GM19467 (cell line): ENCODE results near the gene PDGFRA.
A peak's percentile ranks its signal among the peaks of the same experiment; 100 is the strongest.
"Not testable (repeated sequence)": the region's sequence is repeated elsewhere in the genome, so short reads cannot be mapped to it uniquely, and the experiment has no call there.

Experiments
- ATAC-seq: cut with Tn5 transposase; IDR thresholded peaks from one replicate; pipeline ENCODE4 v1.9.1; 2021; ENCODE audit warnings: mild to moderate bottlenecking, moderate library complexity; ENCODE audit not compliant: unreplicated experiment

Gene PDGFRA

DNA sequence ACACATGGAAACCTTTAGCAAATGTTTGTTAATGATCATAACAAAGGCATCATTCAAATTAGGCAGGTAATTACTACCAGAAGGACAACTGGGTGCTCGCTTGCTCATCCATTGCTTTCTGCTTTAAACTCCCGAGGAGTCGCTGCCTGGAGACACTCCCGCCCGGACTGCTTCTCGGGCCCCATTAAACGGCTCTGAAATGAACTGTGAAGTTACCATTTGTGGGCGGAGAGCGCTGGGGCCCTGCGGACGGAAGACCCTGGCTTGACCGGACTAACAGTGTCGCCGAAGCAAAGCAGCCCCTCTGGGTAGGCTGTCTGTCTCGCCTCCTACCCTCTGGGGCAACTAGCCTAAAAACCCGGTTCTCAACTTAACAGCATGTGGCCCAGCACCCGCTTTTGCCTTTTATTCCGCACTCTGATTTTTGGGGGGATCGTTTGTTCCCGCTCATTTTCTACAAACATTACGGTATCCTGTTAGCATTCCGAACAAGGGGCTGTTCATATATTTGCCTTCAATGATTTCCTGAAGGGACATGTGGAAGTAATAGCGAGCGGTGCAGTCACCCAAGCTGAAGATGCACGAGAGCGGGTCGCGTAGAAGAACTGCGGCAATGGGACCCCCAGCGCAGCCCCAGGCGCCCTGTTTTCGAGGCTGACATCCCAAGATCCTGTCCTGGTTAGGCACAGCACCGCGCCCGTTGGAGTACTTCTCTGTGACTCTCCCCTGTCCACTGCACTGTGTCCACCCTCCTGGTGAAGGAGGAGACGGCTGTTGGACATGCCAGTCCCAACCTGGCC, 1.6 kb upstream of the PDGFRA start:
- no peak for ATAC-seq

DNA sequence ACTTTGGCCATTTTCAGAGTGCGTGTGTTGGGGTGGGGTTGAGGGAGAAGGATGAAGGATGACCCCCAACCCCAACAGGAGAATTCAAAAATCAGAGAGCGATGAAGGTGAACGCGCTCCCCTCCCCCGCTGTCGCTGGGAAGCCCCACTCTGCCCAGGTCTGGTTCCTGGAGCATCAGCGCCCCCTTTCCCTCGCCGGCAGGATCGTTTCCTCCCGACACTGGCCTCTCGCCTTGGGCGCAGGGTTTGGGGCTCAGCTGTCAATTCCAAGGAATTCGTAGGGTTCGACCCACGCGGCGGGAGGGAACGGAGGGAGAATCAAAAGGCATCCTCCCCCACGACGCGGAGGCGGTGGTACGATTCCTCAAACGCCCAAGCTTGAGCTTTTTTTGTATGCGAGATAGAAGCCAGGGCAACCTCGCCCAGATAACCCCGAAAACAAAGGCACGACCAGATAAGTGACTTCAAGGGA, 1.0 kb upstream of the PDGFRA start:
- ATAC-seq, result no peak

DNA sequence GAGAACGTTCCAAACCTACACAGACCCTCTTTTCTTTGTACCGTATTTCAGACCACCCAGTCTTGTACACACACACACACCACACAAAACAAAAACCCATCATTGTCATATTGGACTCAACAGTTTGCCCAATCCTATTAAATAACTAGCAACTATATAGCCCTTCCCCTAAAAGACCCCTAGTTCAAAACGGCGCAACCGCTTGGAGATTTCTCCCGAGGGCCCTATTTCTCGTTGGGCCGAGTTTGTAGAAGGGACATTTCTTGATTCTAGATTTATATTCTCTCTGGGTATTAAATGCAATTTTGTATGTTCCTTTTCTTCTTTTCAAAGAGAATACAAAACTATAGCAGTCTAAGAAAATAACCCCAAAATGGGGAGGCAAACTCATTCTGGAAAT, 547 bp upstream of the PDGFRA start:
- no peak for ATAC-seq

DNA sequence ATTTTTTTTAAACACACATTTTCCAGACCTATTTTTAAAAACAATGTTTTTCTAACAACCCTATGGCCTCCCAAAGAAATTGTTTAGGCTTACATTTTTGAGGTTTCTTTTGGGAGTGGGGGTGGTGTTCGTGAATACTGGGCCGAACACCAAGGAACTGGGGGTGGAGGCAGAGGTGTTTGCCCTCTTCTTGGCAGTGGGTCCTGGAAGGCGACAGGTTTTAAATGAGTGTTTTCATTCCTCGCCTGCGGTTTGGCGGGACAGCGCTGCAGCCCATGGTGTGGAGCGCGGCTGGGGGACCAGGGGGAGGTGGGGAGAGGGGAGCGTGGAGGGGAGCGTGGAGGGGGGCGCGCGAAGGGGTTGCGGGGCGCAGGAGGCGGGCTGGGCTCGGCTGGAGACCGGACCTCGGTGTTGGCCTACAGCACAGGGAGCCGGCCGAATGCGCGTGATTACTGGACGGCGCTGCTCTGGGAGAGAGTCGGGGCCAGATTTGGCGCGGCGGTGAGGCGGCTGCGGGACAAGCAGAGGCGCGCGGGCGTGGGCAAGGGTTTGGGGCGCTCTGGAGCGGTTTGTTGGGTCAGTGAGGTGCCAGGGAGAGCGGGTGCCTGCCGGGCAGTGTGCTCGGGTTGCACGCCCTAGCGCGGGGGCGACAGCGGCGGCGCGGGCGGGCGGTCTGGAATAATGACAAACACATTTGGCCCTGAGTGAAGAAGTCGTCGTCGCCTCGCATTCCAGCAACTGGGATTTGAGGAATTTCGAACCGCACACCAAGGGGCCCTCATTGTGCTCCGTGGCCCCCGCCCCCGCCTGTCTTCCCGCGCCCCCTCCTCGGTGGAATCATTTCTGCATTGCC, 764 bp downstream of the PDGFRA start:
- ATAC-seq, result no peak

DNA sequence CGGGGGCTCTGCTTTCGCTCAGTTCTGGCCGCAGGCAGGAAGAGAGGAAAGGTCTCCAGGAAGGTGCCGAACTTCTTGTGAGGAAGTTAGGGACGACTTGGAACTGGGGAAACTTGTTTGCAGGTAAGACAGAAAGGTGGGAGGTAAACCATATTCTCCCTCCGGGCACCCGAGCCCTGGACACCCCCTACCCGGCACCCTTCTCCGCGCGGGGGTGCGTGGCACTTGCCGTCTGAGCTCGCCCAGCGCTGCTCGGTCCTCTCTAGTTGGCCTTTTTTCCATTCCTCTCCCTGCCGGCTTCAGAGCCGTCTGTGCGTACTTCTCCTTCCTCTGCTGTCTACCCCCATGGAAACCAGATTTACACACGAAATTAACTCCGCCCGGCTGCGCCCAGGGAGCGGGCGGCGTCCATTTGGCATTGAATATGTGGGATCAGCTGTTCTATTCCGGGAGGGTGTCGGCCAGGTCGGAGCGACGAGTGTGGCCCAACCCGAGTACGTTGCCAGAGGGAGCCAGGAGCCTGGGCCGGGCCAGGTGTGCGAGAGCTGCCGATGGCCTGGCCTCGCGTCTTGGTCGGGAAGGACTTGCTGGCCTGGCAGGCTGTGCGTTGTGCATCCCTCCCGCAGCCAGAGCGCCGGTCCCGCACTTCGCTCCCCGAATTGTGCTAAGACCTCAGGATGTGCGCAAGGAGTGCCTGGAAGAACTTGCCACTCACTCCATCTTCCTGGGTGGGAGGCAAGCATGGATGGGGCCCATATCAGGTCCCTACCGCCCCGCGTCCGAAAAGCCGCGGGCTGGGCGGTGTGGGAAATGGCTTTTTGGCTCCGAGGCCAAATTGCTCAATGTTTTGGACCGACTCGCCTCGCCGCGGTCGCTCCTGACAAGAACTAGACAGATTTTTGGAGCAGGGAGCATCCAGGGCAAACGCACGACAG, 1.7 kb downstream of the PDGFRA start:
- ATAC-seq, result no peak

DNA sequence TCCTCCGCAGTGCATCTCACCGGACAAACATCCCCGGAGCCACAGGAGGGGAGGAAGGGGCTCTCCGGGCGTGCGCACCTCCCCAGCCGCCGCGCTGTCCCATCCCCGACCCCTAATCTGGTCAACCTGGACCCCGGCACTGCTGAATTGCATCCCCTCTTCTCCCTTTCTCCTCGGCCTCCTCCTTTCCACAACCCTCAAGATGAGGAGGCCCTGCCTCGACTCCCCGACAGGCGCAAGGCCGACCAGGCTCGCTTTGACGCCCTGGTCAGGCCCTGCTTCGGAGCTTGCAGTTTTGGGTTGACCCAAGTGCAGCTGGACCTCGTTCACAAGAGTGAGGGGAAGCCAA, 2.3 kb downstream of the PDGFRA start:
- ATAC-seq, result no peak

DNA sequence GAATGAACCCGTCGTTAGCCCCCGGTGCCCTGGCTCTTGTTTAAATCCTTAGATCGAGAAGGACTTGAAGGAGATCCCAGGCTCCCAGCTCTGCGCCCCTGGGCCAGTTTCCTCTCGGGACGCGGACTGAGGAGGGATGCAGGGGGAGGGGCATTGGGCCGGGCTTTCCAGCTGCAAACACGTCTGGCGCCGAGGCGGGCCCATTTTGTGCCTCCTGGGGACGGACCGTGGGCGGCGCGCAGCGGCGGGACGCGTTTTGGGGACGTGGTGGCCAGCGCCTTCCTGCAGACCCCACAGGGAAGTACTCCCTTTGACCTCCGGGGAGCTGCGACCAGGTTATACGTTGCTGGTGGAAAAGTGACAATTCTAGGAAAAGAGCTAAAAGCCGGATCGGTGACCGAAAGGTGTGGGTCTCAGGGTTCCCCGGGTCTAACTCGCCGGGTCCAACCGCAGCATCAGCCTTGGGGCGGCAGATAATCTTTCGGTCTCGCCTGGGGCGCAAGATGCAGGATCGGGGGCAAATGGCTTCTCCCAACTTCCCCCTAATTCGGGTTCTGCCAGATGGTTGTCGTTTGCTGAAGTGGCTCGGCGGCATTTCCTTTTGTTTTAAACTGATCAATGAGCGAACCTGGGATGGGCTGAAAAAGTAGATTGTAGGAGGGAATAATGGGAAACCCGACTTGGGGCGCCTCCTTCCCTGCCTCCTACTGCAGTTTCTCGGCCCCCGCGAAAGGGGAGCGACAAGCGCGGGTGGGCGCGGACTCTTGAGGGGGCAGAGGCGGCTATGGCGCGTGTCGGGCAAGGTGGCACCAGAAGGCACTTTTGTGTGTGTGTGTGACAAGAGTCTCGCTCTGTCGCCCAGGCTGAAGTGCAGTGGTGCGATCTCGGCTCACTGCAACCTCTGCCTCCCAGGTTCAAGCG, 2.9 kb downstream of the PDGFRA start:
- ATAC-seq, result no peak

DNA sequence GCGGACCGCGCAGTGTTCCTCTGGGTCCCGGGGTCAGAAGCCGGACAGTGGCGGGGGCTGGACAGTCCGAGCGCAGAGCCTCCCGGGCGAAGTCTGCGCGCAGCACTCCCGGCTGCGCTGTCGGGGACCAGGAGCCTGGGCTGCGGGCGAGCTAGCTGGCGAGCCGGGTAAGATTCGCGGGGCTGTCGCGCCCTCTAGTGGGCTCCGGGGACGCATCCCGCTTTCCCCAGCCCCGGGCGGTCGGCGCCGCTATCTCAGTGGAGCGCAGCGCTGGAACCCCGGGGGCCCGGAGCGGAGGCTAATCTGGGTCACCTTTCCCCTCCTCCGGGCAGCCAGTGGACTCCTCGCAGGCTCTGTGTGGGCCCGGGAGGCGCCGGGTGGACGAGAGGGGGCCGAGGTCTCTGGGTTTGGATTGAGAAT, 4.2 kb downstream of the PDGFRA start:
- ATAC-seq, result peak; percentile 83

DNA sequence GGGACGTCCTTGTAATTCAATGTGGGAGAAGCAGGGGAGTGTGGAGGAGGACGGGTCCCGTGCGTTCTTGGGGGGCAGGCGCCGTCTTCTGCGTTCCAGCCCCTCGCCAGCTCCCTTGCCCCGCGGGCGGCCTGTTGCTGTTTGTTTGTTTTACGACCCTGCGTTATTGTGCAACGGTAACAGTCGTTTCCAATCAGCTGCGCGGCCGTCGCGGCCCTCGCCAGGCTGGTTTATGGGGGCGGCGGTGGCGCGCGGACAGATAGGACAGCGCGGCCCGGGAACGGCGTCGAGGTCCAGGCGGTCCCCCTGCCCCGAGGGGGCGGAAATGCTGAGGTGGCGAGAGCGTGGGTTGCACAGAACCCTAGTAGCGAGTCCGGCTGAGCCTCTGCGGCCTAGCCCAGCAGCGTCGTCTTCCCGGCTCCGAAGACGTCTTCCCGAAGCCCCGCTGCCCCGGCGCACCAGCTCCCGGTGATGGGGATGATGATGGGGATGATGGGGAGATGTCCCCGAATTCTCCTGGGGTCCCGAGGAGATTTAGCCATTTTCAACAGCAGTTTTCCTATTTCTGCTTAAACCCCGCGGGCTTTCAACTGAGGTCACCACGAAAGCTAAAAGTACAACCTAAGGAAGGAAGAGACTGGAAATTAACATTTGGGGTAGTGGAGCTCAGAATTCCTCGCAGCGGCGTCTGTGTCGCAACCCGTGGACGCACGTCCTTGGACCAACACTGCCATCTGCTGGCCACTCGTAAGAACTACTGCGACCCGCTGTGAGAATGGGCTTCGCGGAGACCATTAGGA, 4.8 kb downstream of the PDGFRA start:
- ATAC-seq, result no peak

DNA sequence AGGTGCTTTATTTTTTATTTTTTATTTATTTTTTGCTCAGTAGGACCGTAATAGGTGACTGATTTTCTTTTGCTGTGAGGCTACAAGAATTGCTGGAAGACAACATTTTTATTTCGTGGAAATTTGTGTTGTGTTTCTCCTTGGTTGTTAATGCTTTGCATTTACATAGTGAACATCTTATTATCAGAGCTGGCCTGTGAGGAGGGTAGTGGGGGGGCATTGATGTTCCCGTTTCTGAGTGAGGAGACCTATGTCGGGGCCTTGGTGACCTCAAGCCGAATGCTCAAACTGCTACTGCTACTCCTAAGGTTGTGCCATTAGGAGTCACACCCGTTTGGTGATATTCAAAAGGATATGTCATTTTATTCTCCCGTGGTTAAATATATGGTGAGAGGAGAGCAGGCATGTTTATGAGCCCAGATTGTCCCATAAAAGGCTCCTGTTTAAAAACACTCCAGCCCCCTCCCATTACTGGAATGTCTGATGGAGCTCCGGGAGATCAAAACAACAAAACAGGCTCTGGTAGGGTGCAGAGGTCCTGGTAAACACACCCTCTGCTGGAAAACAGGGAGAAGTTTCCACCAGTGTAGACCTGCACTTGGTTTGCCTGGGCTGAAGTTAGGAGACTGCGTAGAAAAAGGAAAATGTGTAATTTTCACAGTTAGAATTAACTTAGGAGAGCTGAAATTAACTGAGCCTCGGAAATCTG, 5.6 kb downstream of the PDGFRA start:
- no peak for ATAC-seq

DNA sequence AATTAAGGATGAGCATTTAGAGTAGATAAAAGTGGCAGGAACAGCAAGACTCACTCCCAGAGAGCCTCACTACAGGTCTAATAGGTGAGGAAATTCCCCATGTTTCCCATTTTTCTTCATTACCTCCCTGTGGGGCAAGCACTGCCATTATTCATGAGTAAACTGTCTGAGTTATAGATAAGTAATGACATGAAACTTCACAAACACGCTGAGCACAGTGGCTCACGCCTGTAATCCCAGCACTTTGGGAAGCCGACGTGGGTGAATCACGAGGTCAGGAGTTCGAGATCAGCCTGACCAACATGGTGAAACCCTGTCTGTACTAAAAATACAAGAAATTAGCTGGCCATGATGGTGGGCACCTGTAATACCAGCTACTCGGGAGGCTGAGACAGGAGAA, 7.2 kb downstream of the PDGFRA start:
- ATAC-seq, result not testable (repeated sequence)

DNA sequence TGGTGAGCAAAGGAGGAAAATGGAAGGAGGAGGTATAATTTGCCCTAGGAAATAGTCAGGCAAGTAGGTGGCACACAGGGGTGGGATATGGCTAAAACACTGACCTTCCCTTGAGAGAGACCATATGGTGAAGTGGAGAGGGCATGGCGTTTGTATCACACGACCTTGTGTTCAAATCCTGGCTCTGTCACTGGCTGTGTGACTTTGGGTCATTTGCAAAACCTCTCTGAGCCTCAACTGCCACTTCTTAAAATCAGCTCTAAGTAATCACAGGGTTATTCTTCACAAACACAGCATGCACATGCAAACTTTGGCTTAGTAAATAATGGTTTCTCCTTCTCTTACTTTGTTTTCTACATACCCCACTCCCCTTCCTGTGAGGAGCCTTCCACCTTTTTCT, 8.7 kb downstream of the PDGFRA start:
- ATAC-seq, result no peak

DNA sequence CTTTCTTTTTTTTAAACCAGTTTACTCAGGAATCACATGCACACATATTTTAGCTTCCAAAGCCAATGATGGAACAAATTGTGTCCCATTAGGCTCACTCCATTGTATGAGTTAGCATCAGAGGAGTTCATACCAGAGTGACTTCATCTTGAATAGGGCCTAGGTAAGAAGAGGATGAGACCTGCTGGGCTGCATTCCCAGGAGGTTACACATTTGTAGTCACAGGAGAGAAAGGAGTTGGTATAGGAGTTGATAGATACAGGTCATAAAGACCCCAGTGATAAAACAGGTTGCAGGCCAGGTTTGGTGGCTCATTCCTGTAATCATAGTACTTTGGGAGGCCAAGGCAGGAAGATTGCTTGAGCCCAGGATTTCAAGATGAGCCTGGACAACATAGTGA, 9.3 kb downstream of the PDGFRA start:
- no peak for ATAC-seq

DNA sequence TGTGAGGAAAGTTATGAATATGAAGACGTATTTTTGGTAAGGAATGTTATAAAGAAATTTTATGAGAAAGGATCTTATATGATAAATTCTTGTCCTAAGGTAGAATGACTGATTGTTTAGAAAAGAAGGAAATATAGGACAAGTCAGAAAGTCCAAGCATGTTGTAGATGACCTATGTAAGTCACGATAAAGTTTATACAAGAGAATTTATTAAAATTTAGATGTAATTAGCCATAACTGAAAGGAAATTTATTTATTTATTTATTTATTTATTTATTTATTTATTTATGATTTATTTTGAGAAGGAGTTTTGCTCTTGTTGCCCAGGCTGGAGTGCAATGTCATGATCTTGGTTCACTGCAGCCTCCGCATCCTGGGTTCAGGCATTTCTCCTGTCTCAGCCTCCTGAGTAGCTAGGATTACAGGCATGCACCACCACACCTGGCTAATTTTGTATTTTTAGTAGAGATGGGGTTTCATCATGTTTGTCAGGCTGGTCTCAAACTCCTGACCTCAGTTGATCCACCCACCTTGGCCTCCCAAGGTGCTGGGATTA, 12.3 kb downstream of the PDGFRA start:
- ATAC-seq, result not testable (repeated sequence)

DNA sequence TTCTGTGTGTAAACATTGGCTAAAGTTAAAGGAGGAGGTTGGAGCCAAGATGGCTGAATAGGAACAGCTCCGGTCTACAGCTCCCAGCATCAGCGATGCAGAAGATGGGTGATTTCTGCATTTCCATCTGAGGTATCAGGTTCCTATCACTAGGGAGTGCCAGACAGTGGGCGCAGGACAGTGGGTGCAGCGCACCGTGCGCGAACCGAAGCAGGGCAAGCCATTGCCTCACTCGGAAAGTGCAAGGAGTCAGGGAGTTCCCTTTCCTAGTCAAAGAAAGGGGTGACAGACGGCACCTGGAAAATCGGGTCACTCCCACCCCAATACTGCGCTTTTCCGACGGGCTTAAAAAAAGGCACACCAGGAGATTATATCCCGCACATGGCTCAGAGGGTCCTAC, 14.4 kb downstream of the PDGFRA start:
- ATAC-seq, result not testable (repeated sequence)

DNA sequence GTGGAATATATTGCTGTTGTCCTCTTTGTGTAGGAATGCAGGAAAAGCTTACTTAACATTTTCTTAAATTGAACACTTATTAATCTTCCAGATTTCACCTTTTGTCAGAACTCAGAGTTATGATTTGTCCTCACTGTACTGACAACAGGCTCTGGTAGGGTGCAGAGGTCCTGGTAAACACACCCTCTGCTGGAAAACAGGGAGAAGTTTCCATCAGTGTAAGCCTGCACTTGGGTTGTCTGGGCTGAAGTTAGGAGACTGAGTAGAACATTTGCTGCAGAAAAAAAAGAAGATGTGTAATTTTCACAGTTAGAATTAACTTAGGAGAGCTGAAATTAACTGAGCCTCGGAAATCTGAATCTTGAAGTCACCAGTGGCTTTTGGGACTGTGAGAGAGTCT, 23.2 kb downstream of the PDGFRA start:
- ATAC-seq, result not testable (repeated sequence)

DNA sequence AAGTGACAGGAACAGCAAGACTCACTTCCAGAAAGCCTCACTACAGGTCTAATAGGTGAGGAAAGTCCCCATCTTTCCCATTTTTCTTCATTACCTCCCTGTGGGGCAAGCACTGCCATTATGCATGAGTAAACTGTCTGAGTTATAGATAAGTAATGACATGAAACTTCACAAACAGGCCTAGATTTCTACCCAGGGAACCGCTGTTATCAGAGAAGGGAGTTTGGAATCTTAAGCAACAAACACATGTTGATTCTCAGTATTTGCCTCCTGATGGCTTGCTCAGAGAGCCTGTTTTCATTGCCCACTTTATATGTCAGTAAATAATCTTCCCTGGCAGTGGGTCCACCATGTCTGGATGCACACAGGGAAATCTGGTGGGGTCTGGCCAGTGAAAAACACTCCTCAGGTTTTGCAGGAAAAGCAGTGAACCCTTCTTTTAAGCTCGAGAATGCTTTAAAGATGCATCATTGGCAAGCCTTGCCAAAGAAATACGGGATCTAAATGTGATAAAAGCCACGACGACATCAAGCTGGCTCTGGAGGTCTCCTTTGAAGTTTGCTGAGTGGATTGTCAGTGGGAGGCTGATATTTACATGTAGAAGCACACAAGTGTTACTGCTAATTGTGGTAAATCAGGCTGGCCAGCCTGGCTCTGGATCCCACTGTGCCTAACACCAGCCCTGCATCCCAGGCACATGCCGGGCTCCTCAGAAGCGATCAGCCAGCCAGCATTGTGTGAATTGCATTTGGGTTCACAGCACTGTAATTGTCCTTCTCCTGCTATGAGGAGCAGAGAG, 25.2 kb downstream of the PDGFRA start:
- no peak for ATAC-seq

DNA sequence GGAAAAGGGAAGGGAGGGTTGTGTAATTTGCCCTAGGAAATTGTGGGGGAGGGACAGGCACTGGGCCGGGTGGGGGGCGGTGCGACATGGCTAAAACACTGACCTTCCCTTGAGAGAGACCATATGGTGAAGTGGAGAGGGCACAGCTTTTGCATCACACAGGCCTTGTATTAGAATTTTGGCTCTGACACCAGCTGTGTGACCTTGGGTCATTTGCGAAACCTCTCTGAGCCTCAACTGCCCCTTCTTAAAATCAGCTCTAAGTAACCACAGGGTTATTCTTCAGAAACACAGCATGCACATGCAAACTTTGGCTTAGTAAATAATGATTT, 25.8 kb downstream of the PDGFRA start:
- ATAC-seq, result no peak
